Lower leg skin (tissue), 3 donors: ENCODE results near the gene CALHM2.

ENCODE experiments used
- POLR2A ChIP-seq, 2 donors: fragments of 450-650 bp; IDR thresholded peaks; one replicate each; pipeline ENCODE4 v1.6.1; 2016 to 2017; ENCODE audit warnings: antibody characterized with exemption in 2 of 2, mild to moderate bottlenecking in 1 of 2, moderate library complexity in 1 of 2
- TF ChIP-seq, protein P1 (sequence below), 3 donors: fragments of 450-650 bp; IDR thresholded peaks; one replicate each; pipeline ENCODE4 v1.5.1; 2016; ENCODE audit warnings: antibody characterized with exemption in 3 of 3, mild to moderate bottlenecking in 3 of 3, moderate library complexity in 2 of 3

DNA sequence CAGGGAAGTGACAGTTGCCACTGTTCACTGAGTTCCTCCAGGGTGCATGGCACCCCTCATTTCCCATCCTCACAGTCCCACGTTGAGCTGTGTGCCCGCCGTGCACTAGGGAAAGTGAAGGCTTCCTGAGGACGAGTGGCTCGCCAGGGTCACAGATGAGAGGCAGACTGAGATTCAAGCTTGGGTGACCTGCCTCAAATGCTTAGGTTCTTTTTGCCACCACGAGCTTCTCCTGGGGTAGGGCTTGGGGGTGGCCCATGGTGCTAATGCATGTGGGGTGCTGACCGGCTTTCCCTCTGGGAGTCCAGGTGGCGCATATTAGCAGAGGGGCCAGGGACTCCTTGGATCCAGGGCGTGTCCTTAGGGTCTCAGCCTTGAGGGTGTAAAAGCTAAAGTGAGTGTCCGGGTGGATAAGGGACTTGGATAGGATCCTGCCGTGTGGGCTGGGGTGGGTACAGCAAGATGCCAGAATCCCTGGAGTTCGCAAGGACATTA is 1.9 kb downstream of the CALHM2 start:
- no peak for TF ChIP-seq POLR2A (IDR thresholded peaks at IDR 0.05)
- TF ChIP-seq, protein P1, sequence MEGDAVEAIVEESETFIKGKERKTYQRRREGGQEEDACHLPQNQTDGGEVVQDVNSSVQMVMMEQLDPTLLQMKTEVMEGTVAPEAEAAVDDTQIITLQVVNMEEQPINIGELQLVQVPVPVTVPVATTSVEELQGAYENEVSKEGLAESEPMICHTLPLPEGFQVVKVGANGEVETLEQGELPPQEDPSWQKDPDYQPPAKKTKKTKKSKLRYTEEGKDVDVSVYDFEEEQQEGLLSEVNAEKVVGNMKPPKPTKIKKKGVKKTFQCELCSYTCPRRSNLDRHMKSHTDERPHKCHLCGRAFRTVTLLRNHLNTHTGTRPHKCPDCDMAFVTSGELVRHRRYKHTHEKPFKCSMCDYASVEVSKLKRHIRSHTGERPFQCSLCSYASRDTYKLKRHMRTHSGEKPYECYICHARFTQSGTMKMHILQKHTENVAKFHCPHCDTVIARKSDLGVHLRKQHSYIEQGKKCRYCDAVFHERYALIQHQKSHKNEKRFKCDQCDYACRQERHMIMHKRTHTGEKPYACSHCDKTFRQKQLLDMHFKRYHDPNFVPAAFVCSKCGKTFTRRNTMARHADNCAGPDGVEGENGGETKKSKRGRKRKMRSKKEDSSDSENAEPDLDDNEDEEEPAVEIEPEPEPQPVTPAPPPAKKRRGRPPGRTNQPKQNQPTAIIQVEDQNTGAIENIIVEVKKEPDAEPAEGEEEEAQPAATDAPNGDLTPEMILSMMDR (IDR thresholded peaks at IDR 0.05) = no peak
